Esophagus squamous epithelium (tissue), 5 donors: Measurements from ENCODE around the gene PGLYRP4. TPM values are rescaled to one million over a fixed set of nuclear protein-coding genes. Genes with fewer than 3 reads are reported as not detected.
A peak's percentile ranks its signal among the peaks of the same experiment; 100 is the strongest.

Source experiments
- DNase-seq: peaks from one replicate; lab custom pipeline; 2025; lab: John Stamatoyannopoulos, UW
- H3K27ac ChIP-seq, 4 donors: fragments of 200-600 bp; sonication (generic); one replicate each; pipeline ENCODE4 v1.5.1; 2016 to 2019; ENCODE audit warnings: mild to moderate bottlenecking in 1 of 4
- H3K27me3 ChIP-seq, 4 donors: fragments of 200-600 bp; sonication (generic); 1 replicate in 3 of 4; 2 replicates in 1 of 4; pipeline versions ENCODE4 v1.5.1 to v1.6.0; 2017 to 2021; ENCODE audit warnings: antibody characterized with exemption in 1 of 4
- H3K36me3 ChIP-seq, 3 donors: fragments of 200-600 bp; sonication (generic); one replicate each; pipeline ENCODE4 v1.5.1; 2016 to 2019
- H3K4me1 ChIP-seq, 3 donors: fragments of 200-600 bp; sonication (generic); one replicate each; pipeline ENCODE4 v1.5.1; 2017 to 2019
- H3K4me3 ChIP-seq, 4 donors: fragments of 200-600 bp; sonication (generic); 1 replicate in 3 of 4; 2 replicates in 1 of 4; pipeline ENCODE4 v1.5.1; 2016 to 2019; ENCODE audit warnings: mild to moderate bottlenecking in 2 of 4, moderate library complexity in 1 of 4
- H3K9me3 ChIP-seq, 3 donors: fragments of 200-600 bp; sonication (generic); one replicate each; pipeline ENCODE4 v1.5.1; 2016 to 2019
- CTCF ChIP-seq, 6 experiments: fragments of 450-650 bp in 4 of 6; fragments of 200-600 bp in 2 of 6; sonication (generic) in 2 of 6; IDR thresholded peaks; one replicate each; pipeline ENCODE4 v1.5.1; 2016 to 2019; ENCODE audit warnings: antibody characterized with exemption in 6 of 6, mild to moderate bottlenecking in 4 of 6, moderate library complexity in 4 of 6
- POLR2A ChIP-seq, 4 donors: fragments of 450-650 bp; IDR thresholded peaks; one replicate each; pipeline ENCODE4 v1.6.1; 2017; ENCODE audit warnings: antibody characterized with exemption in 4 of 4, mild to moderate bottlenecking in 4 of 4, moderate library complexity in 3 of 4
- WGBS, 2 donors: methylation state at CpG; one replicate each; pipeline ENCODE4 v1.1.5; 2018; 5-methylcytosine and 5-hydroxymethylcytosine counted together
- intact Hi-C: fragments of 100-400 bp; cut with DNase I; formaldehyde crosslinking; loops from one replicate; pipeline ENCODE4 v1.15.0; 2022
- total RNA-seq, 4 donors: library from RNA; depleted of rRNA; stranded (reverse); fragments of >200 nt; gene quantifications; one replicate each; pipeline ENCODE4 v1.1.0, GENCODE V29; 2016
- donor health status: DM: yes; HTN: yes; CAD: no.

PGLYRP4 gene
- total RNA-seq, 4 donors from 2014 or later, result 4.2 to 15.1 (median 6.9) TPM

- WGBS, 2 donors, result 48 to 57% methylated on average over 11 of the region's 11 CpGs
- Histone ChIP-seq H3K4me3 (peak within 1 kb of the TSS; percentile 33 to 64 (median 46)), H3K36me3 (no peaks in the 10 kb centered on the region), H3K4me1 (peaks cover 19 to 70% (median 26%) of the 10 kb centered on the region in 3 donors), H3K9me3 (no peaks in the 10 kb centered on the region), H3K27me3 (peaks cover 0 to 5% (median 0%) of the 10 kb centered on the region in 4 donors), H3K27ac (peak within 1 kb of the TSS; percentile 86 to 94 (median 93))
- peak in 1 of 4 donors; percentile 74 for TF ChIP-seq POLR2A (IDR thresholded peaks at IDR 0.05)
- TF ChIP-seq CTCF (IDR thresholded peaks at IDR 0.05), result no peak
- intact Hi-C loops, result loop anchor here (5.0 kb wide), 1 partner anchor 134 kb away; no protein-coding TSS in a partner anchor
- no peak for DNase-seq
Measured at GRCh38 chr1:153357853-153358690, 9.4 kb upstream of the PGLYRP4 start, which contains the start of gene S100A9. Gene S100A9, plus strand, starts transcription at chr1:153357854. Its CDS starts 430 bp downstream, at chr1:153358284.

- Histone ChIP-seq H3K4me1 (peaks cover 14 to 62% (median 23%) of the 10 kb centered on the region in 3 donors), H3K36me3 (no peaks in the 10 kb centered on the region), H3K9me3 (no peaks in the 10 kb centered on the region), H3K27me3 (peaks cover 0 to 11% (median 0%) of the 10 kb centered on the region in 4 donors), H3K27ac (peak overlapping the region; percentile 86 to 94 (median 93)), H3K4me3 (peak overlapping the region; percentile 33 to 64 (median 46))
- DNase-seq, result peak; percentile 43
- intact Hi-C loops, result loop anchor here (5.0 kb wide), 1 partner anchor 135 kb away; no protein-coding TSS in a partner anchor
- TF ChIP-seq CTCF (IDR thresholded peaks at IDR 0.05) (no peak), POLR2A (IDR thresholded peaks at IDR 0.05) (peak in 1 of 4 donors; percentile 72)
- 24 to 54% methylated on average over 5 to 8 of the region's 10 CpGs for WGBS, 2 donors
Measured at GRCh38 chr1:153357076-153357852, 8.6 kb upstream of the PGLYRP4 start.

- Histone ChIP-seq H3K27ac (peak overlapping the region; percentile 86 to 94 (median 93)), H3K36me3 (no peaks in the 10 kb centered on the region), H3K9me3 (no peaks in the 10 kb centered on the region), H3K4me1 (peaks cover 11 to 59% (median 23%) of the 10 kb centered on the region in 3 donors), H3K4me3 (no peak overlapping the region), H3K27me3 (peaks cover 0 to 17% (median 0%) of the 10 kb centered on the region in 4 donors)
- no peak for DNase-seq
- 66 to 71% methylated on average over 8 of the region's 8 CpGs for WGBS, 2 donors
- intact Hi-C loops, result loop anchor here (5.0 kb wide), 1 partner anchor 136 kb away; no protein-coding TSS in a partner anchor
- TF ChIP-seq POLR2A (IDR thresholded peaks at IDR 0.05), result no peak
- no peak for TF ChIP-seq CTCF (IDR thresholded peaks at IDR 0.05)
Measured at GRCh38 chr1:153356392-153357075, 7.9 kb upstream of the PGLYRP4 start.

GRCh38 chr1:153355445-153356071 is 6.9 kb upstream of the PGLYRP4 start:
- Histone ChIP-seq H3K36me3 (no peaks in the 10 kb centered on the region), H3K9me3 (no peaks in the 10 kb centered on the region), H3K27ac (peak overlapping the region; percentile 86 to 94 (median 93)), H3K27me3 (peaks cover 0 to 27% (median 0%) of the 10 kb centered on the region in 4 donors), H3K4me1 (peaks cover 11 to 53% (median 23%) of the 10 kb centered on the region in 3 donors), H3K4me3 (no peak overlapping the region)
- TF ChIP-seq CTCF (IDR thresholded peaks at IDR 0.05) (peak; percentile 16 to 88 (median 71)), POLR2A (IDR thresholded peaks at IDR 0.05) (no peak)
- intact Hi-C loops, result loop anchor here (5.0 kb wide), 1 partner anchor 137 kb away; no protein-coding TSS in a partner anchor
- no peak for DNase-seq
- 23 to 34% methylated on average over 6 to 8 of the region's 10 CpGs for WGBS, 2 donors
